ENCODE data around the gene ATG4A. TPM values are rescaled to one million over a fixed set of nuclear protein-coding genes. Genes with fewer than 3 reads are reported as not detected.

The ATG4A gene
- total RNA-seq (10 to 100 TPM; 18.4 TPM), polyA plus RNA-seq (ENCODE audit: insufficient read length in 6 of 6) (10 to 100 TPM; 12.0 to 16.3 (median 13.6) TPM)
- long read RNA-seq, donor 1, partial matches to known transcripts, result 0 of 2 reads
- long read RNA-seq, donor 1, other reads (novel, unspliced or antisense), result 0 of 2 reads
- long read RNA-seq, donor 2, partial matches to known transcripts, result 6 of 8 reads
- long read RNA-seq, donor 2, other reads (novel, unspliced or antisense), result 0 of 8 reads
- long read RNA-seq, donor 3, partial matches to known transcripts, result 0 of 2 reads
- long read RNA-seq, donor 3, other reads (novel, unspliced or antisense), result 0 of 2 reads
- long read RNA-seq, donor 4, transcript ATG4A-203 (13 exons, 2,315 nt), result major isoform, 7 of 15 reads
- long read RNA-seq, donor 4, partial matches to known transcripts, result 4 of 15 reads
- long read RNA-seq, donor 4, other reads (novel, unspliced or antisense), result 4 of 15 reads
- long read RNA-seq, donor 5, partial matches to known transcripts, result 6 of 8 reads
- long read RNA-seq, donor 5, other reads (novel, unspliced or antisense), result 0 of 8 reads
- long read RNA-seq, donor 6, partial matches to known transcripts, result 0 of 4 reads
- long read RNA-seq, donor 6, other reads (novel, unspliced or antisense), result 0 of 4 reads
- long read RNA-seq, donor 7, partial matches to known transcripts, result 0 of 1 reads
- long read RNA-seq, donor 7, other reads (novel, unspliced or antisense), result 0 of 1 reads
- long read RNA-seq, donor 8, result 0 reads
- long read RNA-seq, donor 9, result 0 reads
- long read RNA-seq, donor 10, transcript ATG4A-203 (13 exons, 2,315 nt), result major isoform, 7 of 12 reads
- long read RNA-seq, donor 10, partial matches to known transcripts, result 4 of 12 reads
- long read RNA-seq, donor 10, other reads (novel, unspliced or antisense), result 1 of 12 reads
- long read RNA-seq, donor 11, partial matches to known transcripts, result 0 of 2 reads
- long read RNA-seq, donor 11, other reads (novel, unspliced or antisense), result 0 of 2 reads
- long read RNA-seq, donor 12, partial matches to known transcripts, result 0 of 2 reads
- long read RNA-seq, donor 12, other reads (novel, unspliced or antisense), result 0 of 2 reads

GRCh38 chrX:108091264-108091877 is at the start of gene ATG4A, which contains the start of gene PSMD10:
Gene ATG4A, plus strand, starts transcription at chrX:108091778. Its CDS starts 49 bp downstream, at chrX:108091827.
Gene PSMD10, minus strand, starts transcription at chrX:108091542. Its CDS starts 22 bp downstream, at chrX:108091520.
- peak; percentile 84 to 96 (median 94) for DNase-seq
- Histone ChIP-seq H3K9me3 (no peaks in the 10 kb centered on the region), H3K27ac (peak within 1 kb of the TSS; percentile 85), H3K4me1 (peaks cover 0 to 15% of the 10 kb centered on the region in 2 donors), H3K27me3 (no peaks in the 10 kb centered on the region), H3K4me3 (peak within 1 kb of the TSS; percentile 41 to 57), H3K36me3 (peaks cover 0 to 17% of the 10 kb centered on the region in 2 donors)
- peak in 1 of 2 donors; percentile 27 for TF ChIP-seq CTCF (IDR thresholded peaks at IDR 0.05)
- ATAC-seq, result peak; percentile 97
- intact Hi-C loops (cut with DNase I), result no loop called here

GRCh38 chrX:108044554-108045256 is 46.9 kb upstream of the ATG4A start, which contains the start of gene VSIG1:
Gene VSIG1, plus strand, starts transcription at chrX:108045065. Its CDS starts 66 bp downstream, at chrX:108045131.
- no peak for TF ChIP-seq CTCF (IDR thresholded peaks at IDR 0.05)
- intact Hi-C loops (cut with DNase I), result no loop called here
- ATAC-seq, result no peak
- Histone ChIP-seq H3K4me3 (no peak within 1 kb of the TSS), H3K27ac (no peak within 1 kb of the TSS), H3K9me3 (no peaks in the 10 kb centered on the region), H3K36me3 (no peaks in the 10 kb centered on the region), H3K27me3 (no peaks in the 10 kb centered on the region), H3K4me1 (no peaks in the 10 kb centered on the region)
- DNase-seq, result no peak

- Histone ChIP-seq H3K36me3 (no peaks in the 10 kb centered on the region), H3K4me1 (no peaks in the 10 kb centered on the region), H3K27ac (no peak overlapping the region), H3K9me3 (no peaks in the 10 kb centered on the region), H3K27me3 (peaks cover 0 to 9% of the 10 kb centered on the region in 2 donors), H3K4me3 (no peak overlapping the region)
- intact Hi-C loops (cut with DNase I), result no loop called here
- no peak for TF ChIP-seq CTCF (IDR thresholded peaks at IDR 0.05)
- DNase-seq (peak in 1 of 4 donors; percentile 16), ATAC-seq (no peak)
Observed at GRCh38 chrX:108049649-108050048, 41.9 kb upstream of the ATG4A start.

GRCh38 chrX:108053218-108053617 is 38.4 kb upstream of the ATG4A start:
- no peak for TF ChIP-seq CTCF (IDR thresholded peaks at IDR 0.05)
- intact Hi-C loops (cut with DNase I), result no loop called here
- DNase-seq, result no peak
- Histone ChIP-seq H3K27me3 (peaks cover 0 to 9% of the 10 kb centered on the region in 2 donors), H3K36me3 (no peaks in the 10 kb centered on the region), H3K9me3 (no peaks in the 10 kb centered on the region), H3K4me1 (no peaks in the 10 kb centered on the region), H3K4me3 (no peak overlapping the region), H3K27ac (no peak overlapping the region)
- no peak for ATAC-seq
